HFFc6 (cell line): ENCODE data around the gene TNFSF4. TPM values are rescaled to one million over a fixed set of nuclear protein-coding genes. Genes with fewer than 3 reads are reported as not detected.
"Not testable (repeated sequence)": the region's sequence is repeated elsewhere in the genome, so short reads cannot be mapped to it uniquely, and the experiment has no call there.

Experiments used
- DNase-seq: peaks from one replicate; pipeline ENCODE4 v3.0.0-alpha.2; 2018
- H3K27ac Mint-ChIP-seq: 2 replicates; pipeline ENCODE4 v1.8.0; 2020; ENCODE audit warnings: mild to moderate bottlenecking, mixed read lengths
- H3K27me3 Mint-ChIP-seq: 2 replicates; pipeline ENCODE4 v1.8.0; 2021; ENCODE audit warnings: mild to moderate bottlenecking, moderate library complexity, mixed read lengths; ENCODE audit not compliant: insufficient read depth
- H3K36me3 Mint-ChIP-seq: 2 replicates; pipeline ENCODE4 v1.8.0; 2021; ENCODE audit warnings: low read depth, mixed read lengths
- H3K4me1 Mint-ChIP-seq: 2 replicates; pipeline ENCODE4 v1.8.0; 2020; ENCODE audit warnings: low read depth, mixed read lengths
- H3K4me3 Mint-ChIP-seq: 2 replicates; pipeline ENCODE4 v1.8.0; 2020; ENCODE audit warnings: mild to moderate bottlenecking, moderate library complexity, mixed read lengths
- H3K9me3 Mint-ChIP-seq: 2 replicates; pipeline ENCODE4 v1.8.0; 2020; ENCODE audit warnings: mild to moderate bottlenecking, mixed read lengths
- CTCF ChIP-seq: fragments of 200-600 bp; sonication (generic); IDR thresholded peaks from 2 replicates; pipeline ENCODE4 v1.5.0; 2021; ENCODE audit warnings: antibody characterized with exemption, mild to moderate bottlenecking
- total RNA-seq, 6 experiments: library from RNA; stranded (reverse); fragmentation: NEBNext Ultra II Directional; extraction: Animal tissue kit (Norgen Biotek cat#: 25700); gene quantifications; 2 replicates in 1 of 6; 3 replicates in 5 of 6; pipeline ENCODE4 v1.2.3, GENCODE V29; 2021

The TNFSF4 gene
- total RNA-seq, 6 experiments from 2014 or later, result 0.68 to 2.0 (median 0.74) TPM

- no peak overlapping the region for H3K4me3 Mint-ChIP-seq
- H3K27me3 Mint-ChIP-seq, result no peaks in the 10 kb centered on the region; the same call in 1 of the 2 replicates
- H3K27ac Mint-ChIP-seq, result no peak overlapping the region
- no peak for DNase-seq
- 0 out of 2 replicates have a peak, but pooled peaks cover 4% of the 10 kb centered on the region for H3K36me3 Mint-ChIP-seq
- no peaks in the 10 kb centered on the region for H3K9me3 Mint-ChIP-seq
- TF ChIP-seq CTCF, result no peak
- H3K4me1 Mint-ChIP-seq, result peaks cover 33% of the 10 kb centered on the region
Measured at GRCh38 chr1:173163222-173163621, 43.9 kb downstream of the TNFSF4 start.

- Mint-ChIP-seq H3K9me3 (no peaks in the 10 kb centered on the region), H3K27me3 (no peaks in the 10 kb centered on the region; the same call in 1 of the 2 replicates), H3K27ac (no peak overlapping the region), H3K4me1 (peaks cover 33% of the 10 kb centered on the region), H3K4me3 (no peak overlapping the region), H3K36me3 (0 out of 2 replicates have a peak, but pooled peaks cover 4% of the 10 kb centered on the region)
- DNase-seq, result no peak
- no peak for TF ChIP-seq CTCF
Measured at GRCh38 chr1:173162601-173163000, 44.5 kb downstream of the TNFSF4 start.

GRCh38 chr1:173161510-173162221, 45.5 kb downstream of the TNFSF4 start:
- DNase-seq, result peak; percentile 59
- Mint-ChIP-seq H3K27me3 (no peaks in the 10 kb centered on the region; the same call in none of the 2 replicates), H3K4me3 (no peak overlapping the region), H3K36me3 (peaks cover 9% of the 10 kb centered on the region; the same call in 1 of the 2 replicates), H3K9me3 (no peaks in the 10 kb centered on the region), H3K4me1 (peaks cover 33% of the 10 kb centered on the region), H3K27ac (peak overlapping the region; percentile 48; the same call in 1 of the 2 replicates)
- TF ChIP-seq CTCF, result no peak

- not testable (repeated sequence) for H3K4me3 Mint-ChIP-seq, H3K27ac Mint-ChIP-seq, H3K27me3 Mint-ChIP-seq, DNase-seq, H3K9me3 Mint-ChIP-seq
- Mint-ChIP-seq H3K36me3 (peaks cover 24% of the 10 kb centered on the region), H3K4me1 (peaks cover 16% of the 10 kb centered on the region)
Measured at GRCh38 chr1:173153964-173154363, 53.2 kb downstream of the TNFSF4 start.

GRCh38 chr1:173153503-173153902, 53.6 kb downstream of the TNFSF4 start:
- peaks cover 24% of the 10 kb centered on the region for H3K36me3 Mint-ChIP-seq
- no peaks in the 10 kb centered on the region; the same call in 1 of the 2 replicates for H3K27me3 Mint-ChIP-seq
- H3K4me1 Mint-ChIP-seq, result peaks cover 16% of the 10 kb centered on the region
- no peak for DNase-seq
- TF ChIP-seq CTCF, result no peak
- H3K27ac Mint-ChIP-seq, result no peak overlapping the region
- H3K4me3 Mint-ChIP-seq, result no peak overlapping the region
- peaks cover 9% of the 10 kb centered on the region; the same call in 1 of the 2 replicates for H3K9me3 Mint-ChIP-seq

GRCh38 chr1:173152598-173152997, 54.5 kb downstream of the TNFSF4 start:
- DNase-seq, result no peak

More at GRCh38 chr1:173152598-173152997, 54.5 kb downstream of the TNFSF4 start:
- no peak for TF ChIP-seq CTCF
- H3K4me1 Mint-ChIP-seq, result peaks cover 16% of the 10 kb centered on the region
- H3K9me3 Mint-ChIP-seq, result peaks cover 9% of the 10 kb centered on the region; the same call in 1 of the 2 replicates
- H3K36me3 Mint-ChIP-seq, result peaks cover 24% of the 10 kb centered on the region
- H3K27me3 Mint-ChIP-seq, result no peaks in the 10 kb centered on the region; the same call in 1 of the 2 replicates
- no peak overlapping the region for H3K4me3 Mint-ChIP-seq
- no peak overlapping the region for H3K27ac Mint-ChIP-seq
